Measurements from ENCODE around the gene ELFN2. TPM values are rescaled to one million over a fixed set of nuclear protein-coding genes. Genes with fewer than 3 reads are reported as not detected.
"Not testable (repeated sequence)": the region's sequence is repeated elsewhere in the genome, so short reads cannot be mapped to it uniquely, and the experiment has no call there.

Gene ELFN2
- total and polyA plus RNA-seq, 8 donors, result 0.19 to 2.1 (median 1.1) TPM

DNA sequence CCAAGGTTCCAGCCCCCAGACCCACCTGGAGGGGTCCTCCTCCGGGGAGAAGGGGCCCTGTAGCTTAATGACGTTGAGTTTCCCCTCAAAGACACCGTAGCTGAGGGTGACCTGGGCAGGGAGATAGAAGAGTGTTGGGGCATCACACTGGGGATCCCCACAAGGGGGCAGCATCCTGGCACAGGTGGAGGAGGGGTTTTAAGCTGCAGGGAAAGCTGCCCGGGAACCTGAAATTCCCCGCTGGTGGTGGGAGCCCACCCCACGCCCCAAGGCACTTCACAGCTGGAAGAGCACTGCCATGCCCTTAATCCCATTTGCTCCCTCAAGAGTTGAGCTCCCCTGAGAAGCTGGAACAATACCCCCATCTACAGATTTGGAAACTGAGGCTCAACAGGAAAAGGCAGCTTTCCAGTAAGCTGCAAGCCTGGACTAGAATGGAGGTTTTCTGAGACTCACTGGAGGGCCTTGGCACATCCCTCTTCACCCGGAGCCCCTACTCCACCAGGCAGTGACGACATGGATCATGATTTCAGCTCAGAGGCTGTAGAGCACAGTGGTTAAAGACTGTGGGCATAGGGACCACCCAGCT is 45.2 kb upstream of the ELFN2 start:
- 16 to 18% methylated on average over 8 of the region's 8 CpGs for WGBS, 2 donors
- ATAC-seq (peak in 3 of 4 donors; percentile 64 to 85 (median 75)), FAIRE-seq (no peak), DNase-seq (peak in 3 of 6 donors; percentile 45 to 57 (median 53))
- intact Hi-C loops (cut with DNase I), result no loop called here
- Histone ChIP-seq H3K4me1 (no peaks in the 10 kb centered on the region), H3K4me3 (no peak overlapping the region), H3K27ac (no peak overlapping the region), H3K36me3 (no peaks in the 10 kb centered on the region), H3K9me3 (no peaks in the 10 kb centered on the region), H3K27me3 (no peaks in the 10 kb centered on the region)
- TF ChIP-seq, protein P1, sequence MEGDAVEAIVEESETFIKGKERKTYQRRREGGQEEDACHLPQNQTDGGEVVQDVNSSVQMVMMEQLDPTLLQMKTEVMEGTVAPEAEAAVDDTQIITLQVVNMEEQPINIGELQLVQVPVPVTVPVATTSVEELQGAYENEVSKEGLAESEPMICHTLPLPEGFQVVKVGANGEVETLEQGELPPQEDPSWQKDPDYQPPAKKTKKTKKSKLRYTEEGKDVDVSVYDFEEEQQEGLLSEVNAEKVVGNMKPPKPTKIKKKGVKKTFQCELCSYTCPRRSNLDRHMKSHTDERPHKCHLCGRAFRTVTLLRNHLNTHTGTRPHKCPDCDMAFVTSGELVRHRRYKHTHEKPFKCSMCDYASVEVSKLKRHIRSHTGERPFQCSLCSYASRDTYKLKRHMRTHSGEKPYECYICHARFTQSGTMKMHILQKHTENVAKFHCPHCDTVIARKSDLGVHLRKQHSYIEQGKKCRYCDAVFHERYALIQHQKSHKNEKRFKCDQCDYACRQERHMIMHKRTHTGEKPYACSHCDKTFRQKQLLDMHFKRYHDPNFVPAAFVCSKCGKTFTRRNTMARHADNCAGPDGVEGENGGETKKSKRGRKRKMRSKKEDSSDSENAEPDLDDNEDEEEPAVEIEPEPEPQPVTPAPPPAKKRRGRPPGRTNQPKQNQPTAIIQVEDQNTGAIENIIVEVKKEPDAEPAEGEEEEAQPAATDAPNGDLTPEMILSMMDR (IDR thresholded peaks at IDR 0.05), result peak; percentile 35 to 56 (median 44)

DNA sequence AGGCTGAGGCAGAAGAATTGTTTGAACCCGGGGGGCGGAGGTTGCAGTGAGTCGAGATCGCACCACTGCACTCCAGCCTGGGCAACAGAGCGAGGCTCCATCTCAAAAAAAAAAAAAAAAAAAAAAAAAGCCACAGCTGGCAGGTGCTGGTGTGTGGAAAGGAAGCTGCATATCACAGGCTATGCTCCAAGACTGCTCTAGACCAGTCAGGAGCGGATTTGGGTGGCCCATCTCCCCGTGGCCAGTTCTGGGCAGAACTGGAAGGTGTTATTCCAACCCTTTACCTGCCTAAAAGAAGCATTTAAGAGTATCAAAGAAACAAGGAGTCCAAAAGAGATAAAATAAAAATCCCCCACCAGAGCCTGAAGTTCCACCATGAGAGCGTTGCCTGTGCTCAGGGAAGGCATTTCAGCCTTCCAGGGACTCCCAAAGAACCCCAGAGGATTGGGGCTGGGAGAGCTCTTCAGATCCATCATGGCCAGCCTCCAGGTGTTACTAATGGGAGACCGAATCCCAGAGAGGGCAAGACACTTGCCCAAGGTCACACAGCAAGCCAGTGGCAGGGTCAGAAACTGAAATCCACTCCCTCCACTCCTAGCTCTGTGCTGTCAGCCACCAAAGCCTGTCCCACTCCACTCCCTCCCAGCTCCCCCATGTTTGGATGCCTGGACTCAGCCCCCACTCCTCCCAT is 44.6 kb upstream of the ELFN2 start:
- no peaks in the 10 kb centered on the region for H3K36me3 ChIP-seq
- H3K27me3 ChIP-seq, result no peaks in the 10 kb centered on the region
- no peak for ATAC-seq
- no peaks in the 10 kb centered on the region for H3K4me1 ChIP-seq
- no peaks in the 10 kb centered on the region for H3K9me3 ChIP-seq
- no peak for FAIRE-seq
- H3K27ac ChIP-seq, result no peak overlapping the region
- intact Hi-C loops (cut with DNase I), result no loop called here
- peak in 1 of 6 donors; percentile 10 for DNase-seq
- TF ChIP-seq, protein P1 (IDR thresholded peaks at IDR 0.05), result no peak
- no peak overlapping the region for H3K4me3 ChIP-seq
- WGBS, 2 donors, result 54 to 62% methylated on average over 9 of the region's 9 CpGs

DNA sequence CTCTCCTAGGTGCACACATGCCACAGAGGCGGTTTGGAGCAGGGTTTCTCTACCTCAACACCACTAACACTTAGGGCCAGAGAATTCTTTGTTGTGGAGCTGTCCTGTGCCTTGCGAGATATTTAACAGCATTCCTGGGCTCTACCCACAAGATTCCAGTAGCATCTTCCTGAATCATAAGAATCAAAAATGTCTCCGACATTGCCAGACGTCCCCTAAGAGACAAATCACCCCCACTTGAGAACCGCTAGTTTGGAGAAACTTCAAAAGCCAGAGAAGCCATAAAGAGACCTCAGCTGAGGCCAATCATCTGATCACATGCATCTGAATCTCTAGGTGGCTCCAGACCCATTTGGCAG is 42.8 kb upstream of the ELFN2 start:
- FAIRE-seq, result no peak

DNA sequence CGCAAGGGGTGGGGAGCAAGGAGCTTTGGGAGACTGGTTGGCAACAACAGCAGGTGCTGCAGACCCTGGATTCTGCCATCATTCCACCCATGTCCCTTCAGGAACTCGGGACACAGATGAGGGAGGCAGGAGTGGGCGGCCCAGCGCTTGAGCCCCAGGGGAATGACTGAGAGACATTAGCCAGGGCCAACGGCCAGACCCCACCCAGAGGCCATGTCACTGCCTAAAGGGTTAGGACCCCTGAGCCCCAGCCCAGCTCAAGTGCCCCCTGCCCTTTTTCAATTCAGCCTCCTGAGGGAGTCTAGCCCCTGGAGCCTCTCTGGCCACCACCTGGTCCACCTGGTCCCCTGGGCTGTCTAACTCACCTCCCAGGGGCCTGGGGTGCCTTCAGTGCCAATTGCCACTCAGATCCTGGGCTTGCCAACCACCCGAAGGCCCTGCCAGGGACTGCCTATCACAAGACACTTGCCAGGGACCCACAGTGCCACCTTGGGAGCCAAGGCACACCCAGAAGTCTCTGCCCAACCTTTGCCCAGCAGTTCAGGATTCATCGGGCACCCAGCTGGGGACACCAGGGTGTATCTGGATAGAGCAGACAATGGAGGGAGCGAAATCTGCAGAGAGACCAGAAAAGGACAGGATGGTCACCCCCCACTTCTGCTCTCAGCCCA is 42.3 kb upstream of the ELFN2 start:
- Histone ChIP-seq H3K27ac (no peak overlapping the region), H3K4me1 (no peaks in the 10 kb centered on the region), H3K27me3 (no peaks in the 10 kb centered on the region), H3K36me3 (no peaks in the 10 kb centered on the region), H3K4me3 (no peak overlapping the region), H3K9me3 (no peaks in the 10 kb centered on the region)
- TF ChIP-seq, protein P1 (IDR thresholded peaks at IDR 0.05), result no peak
- DNase-seq (peak in 3 of 6 donors; percentile 6 to 54 (median 38)), ATAC-seq (no peak), FAIRE-seq (no peak)
- WGBS, 2 donors, result 69 to 75% methylated on average over 8 of the region's 8 CpGs
- intact Hi-C loops (cut with DNase I), result no loop called here

More for the DNA sequence above, 42.8 kb upstream of the ELFN2 start:
- ATAC-seq (no peak), DNase-seq (no peak)
- WGBS, 2 donors, result 73 to 80% methylated on average over 5 of the region's 5 CpGs
- intact Hi-C loops (cut with DNase I), result no loop called here
- TF ChIP-seq, protein P1 (IDR thresholded peaks at IDR 0.05), result no peak
- Histone ChIP-seq H3K4me3 (no peak overlapping the region), H3K4me1 (no peaks in the 10 kb centered on the region), H3K9me3 (no peaks in the 10 kb centered on the region), H3K36me3 (no peaks in the 10 kb centered on the region), H3K27ac (no peak overlapping the region), H3K27me3 (no peaks in the 10 kb centered on the region)

DNA sequence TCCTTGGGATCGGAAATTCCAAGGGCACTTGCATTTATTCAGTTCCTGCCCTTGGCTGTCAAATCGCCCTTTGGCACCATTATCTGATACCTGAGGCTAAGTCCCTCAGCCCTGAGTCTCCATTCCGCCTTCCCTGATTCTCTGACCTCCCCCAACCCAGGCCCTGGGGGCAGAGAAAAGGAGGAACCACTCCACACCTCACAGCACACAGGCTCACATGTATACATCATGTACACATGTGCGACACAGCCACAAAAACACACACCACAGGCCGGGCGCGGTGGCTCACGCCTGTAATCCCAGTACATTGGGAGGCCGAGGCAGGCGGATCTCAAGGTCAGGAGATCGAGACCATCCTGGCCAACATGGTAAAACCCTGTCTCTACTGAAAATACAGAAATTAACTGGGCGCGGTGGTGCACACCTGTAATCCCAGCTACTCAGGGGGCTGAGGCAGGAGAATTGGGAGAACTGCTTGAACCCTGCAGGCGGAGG is 41.0 kb upstream of the ELFN2 start:
- DNase-seq, result peak in 1 of 6 donors; percentile 31
- H3K27ac ChIP-seq; FAIRE-seq; H3K4me3 ChIP-seq; intact Hi-C loops (cut with DNase I); H3K4me1 ChIP-seq; ATAC-seq; H3K36me3 ChIP-seq; H3K9me3 ChIP-seq; H3K27me3 ChIP-seq: not testable (repeated sequence)
- WGBS, 2 donors, result 82 to 89% methylated on average over 14 of the region's 14 CpGs

All from pancreas (tissue), 10 donors.